Mesendoderm (in vitro differentiated cells): ENCODE data around the gene CTIF. TPM values are rescaled to one million over a fixed set of nuclear protein-coding genes. Genes with fewer than 3 reads are reported as not detected.
A peak's percentile ranks its signal among the peaks of the same experiment; 100 is the strongest.

Experiments
- DNase-seq: peaks from one replicate; pipeline ENCODE4 v3.0.0; 2013
- H2AK5ac ChIP-seq: 2 replicates; pipeline ENCODE4 v1.6.1; 2013; ENCODE audit warnings: low read length, inconsistent platforms
- H2BK120ac ChIP-seq: 2 replicates; pipeline ENCODE4 v1.6.1; 2013; ENCODE audit warnings: low read depth, mild to moderate bottlenecking, low read length, moderate library complexity, mixed read lengths
- H2BK15ac ChIP-seq: replicated peaks from 2 replicates; pipeline ENCODE4 v1.6.1; 2013; ENCODE audit warnings: low read depth, mild to moderate bottlenecking, moderate library complexity
- H2BK5ac ChIP-seq: 2 replicates; pipeline ENCODE4 v1.6.1; 2013; ENCODE audit warnings: low read length, inconsistent platforms
- H3K18ac ChIP-seq: 2 replicates; pipeline ENCODE4 v1.6.1; 2013; ENCODE audit warnings: mild to moderate bottlenecking, low read length, mixed read lengths
- H3K23ac ChIP-seq: one replicate; pipeline ENCODE4 v1.6.1; 2013; ENCODE audit warnings: low read length
- H3K27ac ChIP-seq: 2 replicates; pipeline ENCODE4 v1.5.1; 2013; ENCODE audit warnings: low read depth, mild to moderate bottlenecking, inconsistent platforms, low read length, moderate library complexity
- H3K27me3 ChIP-seq: 2 replicates; pipeline ENCODE4 v1.6.1; 2013; ENCODE audit warnings: low read length, control low read depth, mild to moderate bottlenecking, inconsistent platforms; ENCODE audit not compliant: insufficient read depth, poor library complexity
- H3K36me3 ChIP-seq: 2 replicates; pipeline ENCODE4 v1.6.1; 2013; ENCODE audit warnings: low read length, inconsistent platforms; ENCODE audit not compliant: control insufficient read depth, insufficient read depth
- H3K4ac ChIP-seq: one replicate; pipeline ENCODE4 v1.6.1; 2013; ENCODE audit warnings: low read depth, mild to moderate bottlenecking, low read length, moderate library complexity
- H3K4me1 ChIP-seq: 2 replicates; pipeline ENCODE4 v1.6.1; 2013; ENCODE audit warnings: low read depth, low read length, inconsistent platforms; ENCODE audit not compliant: control insufficient read depth
- H3K4me2 ChIP-seq: 2 replicates; pipeline ENCODE4 v1.6.1; 2013; ENCODE audit warnings: low read length
- H3K4me3 ChIP-seq: 2 replicates; pipeline ENCODE4 v1.5.1; 2013; ENCODE audit warnings: mild to moderate bottlenecking, low read length
- H3K56ac ChIP-seq: one replicate; pipeline ENCODE4 v1.6.1; 2013; ENCODE audit warnings: low read length
- H3K79me1 ChIP-seq: 2 replicates; pipeline ENCODE4 v1.6.1; 2013; ENCODE audit warnings: low read length, inconsistent platforms
- H3K79me2 ChIP-seq: 2 replicates; pipeline ENCODE4 v1.6.1; 2013; ENCODE audit warnings: mild to moderate bottlenecking, low read length; ENCODE audit not compliant: control insufficient read depth, insufficient read depth
- H3K9ac ChIP-seq: 2 replicates; pipeline ENCODE4 v1.6.1; 2013; ENCODE audit warnings: low read length, inconsistent platforms
- H4K5ac ChIP-seq: one replicate; pipeline ENCODE4 v1.6.1; 2013; ENCODE audit warnings: low read length
- H4K8ac ChIP-seq: one replicate; pipeline ENCODE4 v1.6.1; 2013; ENCODE audit warnings: low read depth, mild to moderate bottlenecking, control low read depth, low read length, moderate library complexity
- WGBS: extraction: QIAGEN DNeasy Blood & Tissue Kit; methylation state at CpG from one replicate; pipeline ENCODE4 v1.1.7; 2013; ENCODE audit warnings: low lambda C conversion rate, missing lambda C conversion rate; ENCODE audit not compliant: insufficient coverage; ENCODE audit errors: extremely low coverage; 5-methylcytosine and 5-hydroxymethylcytosine counted together
- polyA plus RNA-seq, 2 experiments: library from polyadenylated mRNA; stranded (reverse); fragments of 200-250 nt; gene quantifications; one replicate each; pipeline ENCODE4 v1.2.3, GENCODE V29; 2013

Gene CTIF
- 11.5 TPM for polyA plus RNA-seq (2013, experiment 1 of 2)
- polyA plus RNA-seq (2013, experiment 2 of 2) = 14.5 TPM

- Histone ChIP-seq H3K4me1 (peaks cover 16% of the 10 kb centered on the region), H3K36me3 (no peaks in the 10 kb centered on the region), H4K5ac (no peak within 1 kb of the TSS), H2BK120ac (peak within 1 kb of the TSS; percentile 31), H3K79me1 (peaks cover 2% of the 10 kb centered on the region), H2BK15ac (peak within 1 kb of the TSS; percentile 2), H4K8ac (peak within 1 kb of the TSS; percentile 93), H3K4me2 (peak within 1 kb of the TSS; percentile 72), H2BK5ac (peak within 1 kb of the TSS; percentile 16), H3K4me3 (peak within 1 kb of the TSS; percentile 65), H3K4ac (peak within 1 kb of the TSS; percentile 87), H3K9ac (peak within 1 kb of the TSS; percentile 80), H3K56ac (peak within 1 kb of the TSS; percentile 84), H3K18ac (peak within 1 kb of the TSS; percentile 93), H3K27me3 (no peaks in the 10 kb centered on the region), H2AK5ac (no peak within 1 kb of the TSS), H3K27ac (peak within 1 kb of the TSS; percentile 64), H3K79me2 (peaks cover 1% of the 10 kb centered on the region), H3K23ac (no peak within 1 kb of the TSS)
- DNase-seq = peak; percentile 100
- no CpG with 5 or more reads among the region's 54 CpGs for WGBS
Observed at GRCh38 chr18:48538531-48539405, at the start of gene CTIF. TSS of gene CTIF (plus strand) at chr18:48539031. CDS start at chr18:48619566, 80,535 bp downstream.

DNA sequence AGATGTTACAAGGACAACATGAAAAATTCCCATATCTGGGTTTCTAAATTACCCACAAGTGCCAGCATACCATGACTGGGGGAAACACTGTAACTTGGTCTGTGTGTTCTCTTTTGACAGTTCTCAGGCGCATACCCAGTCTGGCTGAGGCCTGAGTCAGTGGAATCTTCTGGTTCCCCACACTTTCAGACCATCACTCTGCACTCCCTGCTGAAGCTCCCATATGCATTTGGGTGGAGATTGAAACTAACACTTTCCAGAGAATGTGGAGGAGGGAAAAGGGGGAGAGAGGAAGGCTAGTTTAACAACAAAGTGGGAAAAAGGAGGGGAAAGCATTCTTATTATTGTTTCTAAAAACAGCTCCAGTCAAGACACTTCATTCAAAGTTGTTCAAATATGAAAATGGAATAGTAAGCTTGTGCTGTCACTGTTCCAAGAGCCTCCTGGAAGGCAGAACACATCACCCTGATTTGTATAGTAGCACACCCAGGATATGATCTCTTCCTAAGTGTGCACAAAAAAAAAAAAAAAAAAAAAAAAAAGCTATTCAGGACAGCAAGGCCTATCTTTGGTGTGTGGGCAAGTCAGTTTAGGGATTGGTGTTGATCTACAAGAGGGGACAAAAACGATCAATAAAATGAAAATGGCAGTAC, 48.1 kb upstream of the CTIF start:
- H3K79me2 ChIP-seq = no peaks in the 10 kb centered on the region
- H3K36me3 ChIP-seq = no peaks in the 10 kb centered on the region
- no peak overlapping the region for H3K27ac ChIP-seq
- H3K4me2 ChIP-seq = no peak overlapping the region
- no peak overlapping the region for H3K18ac ChIP-seq
- no peak overlapping the region for H2BK15ac ChIP-seq
- H2AK5ac ChIP-seq = no peak overlapping the region
- H3K56ac ChIP-seq = no peak overlapping the region
- no peak overlapping the region for H2BK120ac ChIP-seq
- no peaks in the 10 kb centered on the region for H3K79me1 ChIP-seq
- no peak overlapping the region for H2BK5ac ChIP-seq
- no peak overlapping the region for H3K4me3 ChIP-seq
- WGBS = no CpG with 5 or more reads among the region's 2 CpGs
- H3K4ac ChIP-seq = no peak overlapping the region
- no peak for DNase-seq
- H4K5ac ChIP-seq = no peak overlapping the region
- H3K23ac ChIP-seq = no peak overlapping the region
- H4K8ac ChIP-seq = no peak overlapping the region
- peaks cover 5% of the 10 kb centered on the region for H3K4me1 ChIP-seq
- no peak overlapping the region for H3K9ac ChIP-seq
- no peaks in the 10 kb centered on the region for H3K27me3 ChIP-seq

DNA sequence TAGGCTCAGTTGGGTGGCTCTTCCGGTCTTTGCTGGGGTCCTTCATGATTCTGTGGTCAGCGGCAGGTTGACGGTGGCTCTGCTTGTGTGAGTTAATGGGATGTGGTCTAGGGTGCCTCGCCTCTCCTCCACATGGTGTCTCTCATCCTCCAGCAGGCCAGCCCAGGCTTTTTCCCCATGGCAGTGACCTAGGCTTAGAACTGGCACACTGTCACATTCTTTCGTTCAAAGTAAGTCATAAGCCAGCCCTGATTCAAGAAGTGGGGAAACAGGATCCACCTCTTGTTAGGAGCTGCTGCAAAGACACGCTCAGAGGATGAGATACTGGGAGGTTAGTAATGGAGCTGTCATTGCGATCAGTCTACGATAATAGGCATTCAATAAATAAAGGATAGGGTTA, 46.0 kb upstream of the CTIF start:
- no peak overlapping the region for H3K18ac ChIP-seq
- no peak for DNase-seq
- no peak overlapping the region for H3K23ac ChIP-seq
- no peaks in the 10 kb centered on the region for H3K36me3 ChIP-seq
- H2AK5ac ChIP-seq = no peak overlapping the region
- H3K4me3 ChIP-seq = no peak overlapping the region
- H3K27ac ChIP-seq = no peak overlapping the region
- no peak overlapping the region for H3K4me2 ChIP-seq
- H3K4me1 ChIP-seq = peaks cover 5% of the 10 kb centered on the region
- H2BK15ac ChIP-seq = no peak overlapping the region
- no peak overlapping the region for H2BK120ac ChIP-seq
- no peaks in the 10 kb centered on the region for H3K27me3 ChIP-seq
- no peak overlapping the region for H2BK5ac ChIP-seq
- no peak overlapping the region for H3K4ac ChIP-seq
- H3K9ac ChIP-seq = no peak overlapping the region
- WGBS = no CpG with 5 or more reads among the region's 8 CpGs
- H4K5ac ChIP-seq = no peak overlapping the region
- no peak overlapping the region for H3K56ac ChIP-seq
- H3K79me1 ChIP-seq = no peaks in the 10 kb centered on the region
- H4K8ac ChIP-seq = no peak overlapping the region
- H3K79me2 ChIP-seq = no peaks in the 10 kb centered on the region

GRCh38 chr18:48493434-48494230, 45.2 kb upstream of the CTIF start:
- no peak overlapping the region for H3K4ac ChIP-seq
- no peaks in the 10 kb centered on the region for H3K79me1 ChIP-seq
- H2BK5ac ChIP-seq = no peak overlapping the region
- H3K4me3 ChIP-seq = no peak overlapping the region
- no peak overlapping the region for H3K18ac ChIP-seq
- no peak overlapping the region for H2AK5ac ChIP-seq
- no peaks in the 10 kb centered on the region for H3K79me2 ChIP-seq
- H3K36me3 ChIP-seq = no peaks in the 10 kb centered on the region
- no CpG with 5 or more reads among the region's 2 CpGs for WGBS
- no peak overlapping the region for H3K27ac ChIP-seq
- no peak overlapping the region for H2BK120ac ChIP-seq
- H3K23ac ChIP-seq = no peak overlapping the region
- H3K4me1 ChIP-seq = no peaks in the 10 kb centered on the region
- H3K9ac ChIP-seq = no peak overlapping the region
- no peak overlapping the region for H2BK15ac ChIP-seq
- H4K8ac ChIP-seq = no peak overlapping the region
- peak; percentile 50 for DNase-seq
- no peak overlapping the region for H3K4me2 ChIP-seq
- H3K56ac ChIP-seq = no peak overlapping the region
- no peak overlapping the region for H4K5ac ChIP-seq
- no peaks in the 10 kb centered on the region for H3K27me3 ChIP-seq

- no peak overlapping the region for H2BK5ac ChIP-seq
- no peak overlapping the region for H3K56ac ChIP-seq
- no peak overlapping the region for H3K4me2 ChIP-seq
- H2BK120ac ChIP-seq = no peak overlapping the region
- no peak overlapping the region for H3K9ac ChIP-seq
- H3K18ac ChIP-seq = no peak overlapping the region
- no peak overlapping the region for H2BK15ac ChIP-seq
- H3K4me3 ChIP-seq = no peak overlapping the region
- no peak overlapping the region for H3K27ac ChIP-seq
- no peak overlapping the region for H4K5ac ChIP-seq
- no peak for DNase-seq
- H3K4me1 ChIP-seq = no peaks in the 10 kb centered on the region
- no peaks in the 10 kb centered on the region for H3K27me3 ChIP-seq
- no peaks in the 10 kb centered on the region for H3K36me3 ChIP-seq
- no peaks in the 10 kb centered on the region for H3K79me2 ChIP-seq
- H4K8ac ChIP-seq = no peak overlapping the region
- H3K4ac ChIP-seq = no peak overlapping the region
- no peaks in the 10 kb centered on the region for H3K79me1 ChIP-seq
- no peak overlapping the region for H3K23ac ChIP-seq
- H2AK5ac ChIP-seq = no peak overlapping the region
Observed at GRCh38 chr18:48497863-48498262, 41.0 kb upstream of the CTIF start.
